Measurements from ENCODE around the gene TP73.

Gene TP73

GRCh38 chr1:3658231-3658615 lies 5.9 kb downstream of the TP73 start:
- Histone ChIP-seq H3K36me3 (ENCODE audit: insufficient read depth, low read length) (no peaks in the 10 kb centered on the region), H3K4me1 (ENCODE audit: insufficient read depth, low read length) (no peaks in the 10 kb centered on the region), H3K27me3 (ENCODE audit: insufficient read depth, low read length) (peaks cover 58% of the 10 kb centered on the region), H3K9me3 (ENCODE audit: insufficient read depth, low read depth, low read length) (no peaks in the 10 kb centered on the region), H3K9ac (ENCODE audit: low read depth, low read length) (no peak overlapping the region), H3K27ac (ENCODE audit: low read depth, low read length) (no peak overlapping the region), H3K4me3 (ENCODE audit: low read length) (no peak overlapping the region)
- WGBS = 75% methylated on average over 11 of the region's 14 CpGs

DNA sequence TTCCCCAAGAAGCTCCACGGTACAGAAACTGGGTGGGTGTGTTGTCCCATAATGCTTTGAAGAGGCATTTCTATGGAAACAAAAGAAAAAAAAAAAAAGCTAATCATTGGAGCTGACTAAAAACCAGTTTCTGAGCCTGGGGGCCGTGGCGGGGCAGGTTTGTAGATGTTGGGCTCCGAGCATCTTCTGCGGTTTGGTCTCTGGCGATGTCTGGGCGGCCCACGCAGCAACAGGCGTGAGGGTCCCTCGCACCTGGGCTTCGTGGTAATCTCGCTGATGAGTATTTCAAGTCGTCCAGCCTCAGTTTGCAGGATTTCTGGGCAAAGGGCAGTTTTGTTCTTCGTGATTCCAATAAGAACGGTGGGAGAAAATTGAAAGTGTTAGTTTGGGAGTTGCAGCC lies 6.8 kb downstream of the TP73 start:
- Histone ChIP-seq H3K9ac (ENCODE audit: low read depth, low read length) (no peak overlapping the region), H3K27ac (ENCODE audit: low read depth, low read length) (no peak overlapping the region), H3K4me1 (ENCODE audit: insufficient read depth, low read length) (no peaks in the 10 kb centered on the region), H3K4me3 (ENCODE audit: low read length) (no peak overlapping the region), H3K36me3 (ENCODE audit: insufficient read depth, low read length) (no peaks in the 10 kb centered on the region), H3K27me3 (ENCODE audit: insufficient read depth, low read length) (peaks cover 50% of the 10 kb centered on the region), H3K9me3 (ENCODE audit: insufficient read depth, low read depth, low read length) (no peaks in the 10 kb centered on the region)
- WGBS = 88% methylated on average over 15 of the region's 15 CpGs

DNA sequence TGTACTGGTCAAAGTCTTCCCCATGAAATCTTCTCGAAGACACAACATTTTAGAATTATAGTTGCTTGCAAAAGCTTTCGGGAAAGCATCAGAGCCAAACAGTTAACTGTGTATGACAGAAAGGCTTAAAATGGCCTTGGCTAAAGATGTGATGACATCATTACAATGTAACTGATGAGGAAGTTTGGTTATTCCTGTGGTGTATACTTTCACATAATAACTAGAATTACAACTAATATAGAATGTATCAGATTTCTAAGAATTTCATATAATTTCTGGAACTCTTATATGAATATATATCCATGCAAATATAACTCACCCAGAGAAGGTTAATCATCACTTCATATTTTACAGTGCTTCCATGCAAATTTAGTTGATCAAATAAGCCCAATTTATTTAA lies 8.4 kb downstream of the TP73 start:
- H3K4me3 ChIP-seq (ENCODE audit: low read length) = no peak overlapping the region
- H3K4me1 ChIP-seq (ENCODE audit: insufficient read depth, low read length) = no peaks in the 10 kb centered on the region
- H3K9me3 ChIP-seq (ENCODE audit: insufficient read depth, low read depth, low read length) = no peaks in the 10 kb centered on the region
- no peaks in the 10 kb centered on the region for H3K36me3 ChIP-seq (ENCODE audit: insufficient read depth, low read length)
- H3K9ac ChIP-seq (ENCODE audit: low read depth, low read length) = no peak overlapping the region
- peaks cover 33% of the 10 kb centered on the region for H3K27me3 ChIP-seq (ENCODE audit: insufficient read depth, low read length)
- 93% methylated on average over 2 of the region's 2 CpGs for WGBS
- H3K27ac ChIP-seq (ENCODE audit: low read depth, low read length) = no peak overlapping the region

GRCh38 chr1:3661631-3662030 lies 9.3 kb downstream of the TP73 start:
- 88% methylated on average over 3 of the region's 4 CpGs for WGBS
- Histone ChIP-seq H3K9me3 (ENCODE audit: insufficient read depth, low read depth, low read length) (no peaks in the 10 kb centered on the region), H3K9ac (ENCODE audit: low read depth, low read length) (no peak overlapping the region), H3K27ac (ENCODE audit: low read depth, low read length) (no peak overlapping the region), H3K4me3 (ENCODE audit: low read length) (no peak overlapping the region), H3K36me3 (ENCODE audit: insufficient read depth, low read length) (no peaks in the 10 kb centered on the region), H3K27me3 (ENCODE audit: insufficient read depth, low read length) (peaks cover 24% of the 10 kb centered on the region), H3K4me1 (ENCODE audit: insufficient read depth, low read length) (no peaks in the 10 kb centered on the region)

DNA sequence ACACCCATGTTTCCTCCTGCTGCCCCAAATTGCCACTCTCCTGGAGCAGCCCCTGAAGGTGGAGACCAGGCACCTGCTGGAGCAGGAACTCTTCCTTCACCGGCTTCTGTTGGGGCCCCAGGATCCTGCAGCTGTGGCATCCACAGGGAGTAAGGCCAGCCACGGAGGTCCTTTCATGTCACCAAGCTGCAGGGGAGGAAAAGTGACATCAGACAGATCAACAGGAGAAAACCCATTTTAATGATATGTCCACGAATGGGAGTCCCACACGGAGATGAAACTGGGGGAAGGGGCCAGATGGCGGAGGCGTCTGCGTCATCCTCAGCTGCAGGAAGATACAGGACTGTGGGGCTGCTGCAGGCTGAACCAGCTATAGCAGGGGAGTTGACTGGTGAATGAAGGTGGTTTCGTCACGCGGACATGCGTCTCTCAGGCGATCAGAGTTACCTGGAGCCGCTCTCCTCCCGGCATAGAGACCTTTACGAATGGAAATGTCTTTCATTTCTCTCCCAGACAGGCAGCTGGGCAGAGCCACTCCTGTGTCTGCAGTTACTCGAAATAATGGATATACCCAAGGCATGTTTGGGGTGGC lies 9.9 kb downstream of the TP73 start:
- WGBS = 82% methylated on average over 16 of the region's 16 CpGs
- Histone ChIP-seq H3K36me3 (ENCODE audit: insufficient read depth, low read length) (no peaks in the 10 kb centered on the region), H3K4me3 (ENCODE audit: low read length) (no peak overlapping the region), H3K4me1 (ENCODE audit: insufficient read depth, low read length) (no peaks in the 10 kb centered on the region), H3K9me3 (ENCODE audit: insufficient read depth, low read depth, low read length) (no peaks in the 10 kb centered on the region), H3K27me3 (ENCODE audit: insufficient read depth, low read length) (peaks cover 19% of the 10 kb centered on the region), H3K9ac (ENCODE audit: low read depth, low read length) (no peak overlapping the region), H3K27ac (ENCODE audit: low read depth, low read length) (no peak overlapping the region)

GRCh38 chr1:3663999-3664699 lies 11.8 kb downstream of the TP73 start:
- Histone ChIP-seq H3K4me3 (ENCODE audit: low read length) (no peak overlapping the region), H3K9ac (ENCODE audit: low read depth, low read length) (no peak overlapping the region), H3K9me3 (ENCODE audit: insufficient read depth, low read depth, low read length) (no peaks in the 10 kb centered on the region), H3K27ac (ENCODE audit: low read depth, low read length) (no peak overlapping the region), H3K36me3 (ENCODE audit: insufficient read depth, low read length) (no peaks in the 10 kb centered on the region), H3K27me3 (ENCODE audit: insufficient read depth, low read length) (peaks cover 5% of the 10 kb centered on the region), H3K4me1 (ENCODE audit: insufficient read depth, low read length) (0 out of 2 replicates have a peak, but pooled peaks cover 4% of the 10 kb centered on the region)
- WGBS = 89% methylated on average over 14 of the region's 14 CpGs

DNA sequence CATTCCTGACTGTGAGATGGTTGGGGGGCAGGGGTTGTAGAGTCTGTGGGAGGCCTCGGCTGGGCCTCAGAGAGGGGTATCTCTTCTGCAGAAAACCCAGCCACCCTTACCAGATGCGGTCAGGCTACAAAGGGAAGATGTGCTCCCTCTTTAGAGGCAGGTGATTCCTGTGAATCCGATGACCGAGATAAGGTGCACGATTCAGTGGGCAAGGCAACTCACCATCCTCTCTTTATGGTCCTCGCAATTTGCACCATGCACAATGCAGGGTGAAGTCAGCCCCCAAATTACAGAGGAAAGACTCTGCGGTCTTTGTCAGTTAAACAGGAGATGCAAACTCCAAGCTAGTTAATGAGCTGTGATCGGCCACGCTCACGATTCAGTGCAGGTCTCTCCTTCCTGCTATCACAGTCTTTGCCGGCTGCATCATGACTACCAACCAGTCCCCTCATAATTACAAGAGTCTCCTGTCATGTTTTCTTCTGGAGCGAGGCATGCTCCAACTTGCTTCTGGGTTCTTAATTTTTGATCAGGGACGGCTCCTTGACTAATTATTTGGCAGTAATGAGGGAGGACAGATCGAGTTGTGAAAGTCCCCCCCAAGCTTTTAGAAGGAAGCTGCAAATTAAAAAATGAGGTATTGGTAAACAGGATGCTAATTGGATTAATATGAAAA lies 12.5 kb downstream of the TP73 start:
- Histone ChIP-seq H3K9me3 (ENCODE audit: insufficient read depth, low read depth, low read length) (no peaks in the 10 kb centered on the region), H3K4me3 (ENCODE audit: low read length) (no peak overlapping the region), H3K9ac (ENCODE audit: low read depth, low read length) (no peak overlapping the region), H3K36me3 (ENCODE audit: insufficient read depth, low read length) (no peaks in the 10 kb centered on the region), H3K4me1 (ENCODE audit: insufficient read depth, low read length) (0 out of 2 replicates have a peak, but pooled peaks cover 4% of the 10 kb centered on the region), H3K27ac (ENCODE audit: low read depth, low read length) (no peak overlapping the region), H3K27me3 (ENCODE audit: insufficient read depth, low read length) (peaks cover 5% of the 10 kb centered on the region)
- 91% methylated on average over 14 of the region's 14 CpGs for WGBS

DNA sequence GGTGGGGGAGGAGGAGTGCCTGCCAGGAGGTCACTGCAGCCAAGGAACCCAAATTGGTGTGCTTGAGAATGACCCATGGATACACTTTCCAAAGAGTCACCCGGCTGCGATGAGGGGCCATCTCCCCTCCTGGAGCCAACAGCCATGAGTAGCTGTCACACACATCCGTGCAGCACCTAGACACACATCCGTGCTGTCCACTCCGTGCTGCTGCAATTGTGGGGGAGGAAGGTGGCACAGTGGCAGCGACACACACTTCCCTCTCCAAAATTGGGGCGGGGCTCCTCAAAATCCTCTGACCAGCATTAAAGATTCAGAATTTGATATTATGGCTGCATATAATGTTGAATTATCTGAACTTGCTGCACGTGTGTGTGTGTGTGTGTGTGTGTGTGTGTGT lies 15.8 kb downstream of the TP73 start:
- H3K9me3 ChIP-seq (ENCODE audit: insufficient read depth, low read depth, low read length) = no peaks in the 10 kb centered on the region
- no peak overlapping the region for H3K9ac ChIP-seq (ENCODE audit: low read depth, low read length)
- H3K4me3 ChIP-seq (ENCODE audit: low read length) = no peak overlapping the region
- WGBS = 81% methylated on average over 8 of the region's 8 CpGs
- H3K27me3 ChIP-seq (ENCODE audit: insufficient read depth, low read length) = peaks cover 8% of the 10 kb centered on the region
- H3K36me3 ChIP-seq (ENCODE audit: insufficient read depth, low read length) = no peaks in the 10 kb centered on the region
- H3K4me1 ChIP-seq (ENCODE audit: insufficient read depth, low read length) = 0 out of 2 replicates have a peak, but pooled peaks cover 4% of the 10 kb centered on the region
- no peak overlapping the region for H3K27ac ChIP-seq (ENCODE audit: low read depth, low read length)

- H3K9ac ChIP-seq (ENCODE audit: low read depth, low read length) = no peak overlapping the region
- no peak overlapping the region for H3K27ac ChIP-seq (ENCODE audit: low read depth, low read length)
- peaks cover 9% of the 10 kb centered on the region for H3K27me3 ChIP-seq (ENCODE audit: insufficient read depth, low read length)
- no peaks in the 10 kb centered on the region for H3K9me3 ChIP-seq (ENCODE audit: insufficient read depth, low read depth, low read length)
- H3K36me3 ChIP-seq (ENCODE audit: insufficient read depth, low read length) = no peaks in the 10 kb centered on the region
- 40% methylated on average over 30 of the region's 30 CpGs for WGBS
- no peak overlapping the region for H3K4me3 ChIP-seq (ENCODE audit: low read length)
- H3K4me1 ChIP-seq (ENCODE audit: insufficient read depth, low read length) = 0 out of 2 replicates have a peak, but pooled peaks cover 4% of the 10 kb centered on the region
Observed at GRCh38 chr1:3668585-3669300, 16.4 kb downstream of the TP73 start.

GRCh38 chr1:3669421-3669821 lies 17.1 kb downstream of the TP73 start:
- peaks cover 9% of the 10 kb centered on the region for H3K27me3 ChIP-seq (ENCODE audit: insufficient read depth, low read length)
- WGBS = 91% methylated on average over 14 of the region's 14 CpGs
- H3K36me3 ChIP-seq (ENCODE audit: insufficient read depth, low read length) = no peaks in the 10 kb centered on the region
- H3K4me3 ChIP-seq (ENCODE audit: low read length) = no peak overlapping the region
- H3K9me3 ChIP-seq (ENCODE audit: insufficient read depth, low read depth, low read length) = no peaks in the 10 kb centered on the region
- no peak overlapping the region for H3K27ac ChIP-seq (ENCODE audit: low read depth, low read length)
- no peak overlapping the region for H3K9ac ChIP-seq (ENCODE audit: low read depth, low read length)
- peaks cover 8% of the 10 kb centered on the region for H3K4me1 ChIP-seq (ENCODE audit: insufficient read depth, low read length)

- Histone ChIP-seq H3K9ac (ENCODE audit: low read depth, low read length) (no peak overlapping the region), H3K4me3 (ENCODE audit: low read length) (no peak overlapping the region), H3K27ac (ENCODE audit: low read depth, low read length) (no peak overlapping the region), H3K4me1 (ENCODE audit: insufficient read depth, low read length) (peaks cover 11% of the 10 kb centered on the region), H3K9me3 (ENCODE audit: insufficient read depth, low read depth, low read length) (no peaks in the 10 kb centered on the region), H3K27me3 (ENCODE audit: insufficient read depth, low read length) (peaks cover 9% of the 10 kb centered on the region), H3K36me3 (ENCODE audit: insufficient read depth, low read length) (no peaks in the 10 kb centered on the region)
- 85% methylated on average over 9 of the region's 9 CpGs for WGBS
Observed at GRCh38 chr1:3669971-3670431, 17.7 kb downstream of the TP73 start.
